Keratinocyte (primary cell): ENCODE data around the gene OR11H7.

Experiments used
- CTCF ChIP-seq, 3 experiments: IDR thresholded peaks in 1 of 3; conservative IDR thresholded peaks in 1 of 3; optimal IDR thresholded peaks in 1 of 3; 2 replicates in 2 of 3; 3 replicates in 1 of 3; pipeline versions ENCODE3 to v1.5.1; 2011; ENCODE audit warnings: low read length in 3 of 3, mild to moderate bottlenecking in 3 of 3, moderate library complexity in 2 of 3, control low read depth in 1 of 3, inconsistent platforms in 1 of 3; ENCODE audit not compliant: insufficient read depth in 2 of 3; ENCODE audit errors: extremely low read depth in 1 of 3
- EZH2 ChIP-seq: IDR thresholded peaks from one replicate; pipeline ENCODE4 v1.6.1; 2012; ENCODE audit warnings: inconsistent platforms, mild to moderate bottlenecking, low read length, moderate library complexity

GRCh38 chr14:20179218-20179617 lies 49.6 kb upstream of the OR11H7 start:
- TF ChIP-seq CTCF (optimal IDR thresholded peaks at IDR 0.05 in 1 of 3, IDR thresholded peaks at IDR 0.05 in 1 of 3, conservative IDR thresholded peaks at IDR 0.05 in 1 of 3; ENCODE audit: extremely low read depth in 1 of 3, insufficient read depth in 2 of 3, low read length in 3 of 3) (no peak), EZH2 (no peak)
